Heart left ventricle (tissue), 13 donors: Measurements from ENCODE around the gene DGKB.

Source experiments
- CTCF ChIP-seq, 12 donors: fragments of 200-600 bp; sonication (generic) in 4 of 12; IDR thresholded peaks; one replicate each; pipeline versions ENCODE4 v1.5.0 to v1.8.0; 2018 to 2022; ENCODE audit warnings: antibody characterized with exemption in 12 of 12, mild to moderate bottlenecking in 5 of 12
- POLR2A ChIP-seq, 2 donors: fragments of 450-650 bp; IDR thresholded peaks; one replicate each; pipeline ENCODE4 v1.6.1; 2017; ENCODE audit warnings: antibody characterized with exemption in 2 of 2, mild to moderate bottlenecking in 2 of 2, moderate library complexity in 2 of 2
- donor health status: ischemic (EF 13 %, LVEDD 7.1; RV severe dilation, severe dysfunction).
- donor health status: DM: no; HTN: yes; CAD: no.
- donor health status: DM: no; HTN: no; CAD: no.
- donor health status: ischemic (EF 25% LVEDD 6.9; RV normal size, moderate dysfunction).
- donor health status: ischemic (EF 25% LVEDD 5.7; RV mildly dilated, moderate dysfunction).
- donor health status: ischemic (EF 35%, LVEDD 5.7; RV mildly dilated, moderate dysfunction).
- donor health status: nonischemic (EF 11% LVEDD 7.7; RV severe dilation, severe dysfunction).
- donor health status: DM: yes; HTN: yes; CAD: no.
- donor health status: PGD.
- donor health status: ischemic (EF 29% LVEDD 5.4; RV normal size, mild dysfunction).
- donor health status: nonischemic (EF 23%, LVEDD 6.1; RV moderate dilation, normal function).

- TF ChIP-seq CTCF (IDR thresholded peaks at IDR 0.05): no peak
- no peak for TF ChIP-seq POLR2A (IDR thresholded peaks at IDR 0.05)
Measured at GRCh38 chr7:14908697-14909096, 6.1 kb upstream of the DGKB start.
